Measurements from ENCODE around the gene ENOPH1.

GRCh38 chr4:82432596-82432995 is 2.2 kb downstream of the ENOPH1 start:
- TF ChIP-seq CTCF (IDR thresholded peaks at IDR 0.05; ENCODE audit: insufficient read depth, low read length, poor library complexity, severe bottlenecking) (no peak), EZH2phosphoT487 (conservative IDR thresholded peaks at IDR 0.05; ENCODE audit: low read length) (no peak)

Measured in SU-DHL-6 (cell line).